Retina (tissue), 1 donor: ENCODE data around the gene B4GALNT3.
"Not testable (repeated sequence)": the region's sequence is repeated elsewhere in the genome, so short reads cannot be mapped to it uniquely, and the experiment has no call there.

Experiments used
- DNase-seq: peaks from one replicate; pipeline ENCODE4 v3.0.0-alpha.2; 2016

The B4GALNT3 gene

DNA sequence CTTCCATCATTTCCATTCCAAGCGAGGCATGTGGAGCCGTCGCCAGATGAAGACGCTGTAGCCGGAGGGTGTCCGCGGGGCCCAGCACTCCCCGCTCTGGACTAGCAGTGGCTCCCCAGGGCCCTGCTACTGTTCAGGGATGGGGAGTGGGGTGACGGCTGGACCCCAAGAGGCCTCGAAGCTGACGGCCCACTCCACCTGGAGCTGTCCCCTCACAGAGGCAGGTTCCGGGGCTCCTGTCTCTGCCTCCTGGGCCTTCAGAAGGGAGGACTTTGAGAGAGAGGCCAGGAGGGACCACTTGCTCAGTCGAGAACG is 101.6 kb downstream of the B4GALNT3 start:
- no peak for DNase-seq

DNA sequence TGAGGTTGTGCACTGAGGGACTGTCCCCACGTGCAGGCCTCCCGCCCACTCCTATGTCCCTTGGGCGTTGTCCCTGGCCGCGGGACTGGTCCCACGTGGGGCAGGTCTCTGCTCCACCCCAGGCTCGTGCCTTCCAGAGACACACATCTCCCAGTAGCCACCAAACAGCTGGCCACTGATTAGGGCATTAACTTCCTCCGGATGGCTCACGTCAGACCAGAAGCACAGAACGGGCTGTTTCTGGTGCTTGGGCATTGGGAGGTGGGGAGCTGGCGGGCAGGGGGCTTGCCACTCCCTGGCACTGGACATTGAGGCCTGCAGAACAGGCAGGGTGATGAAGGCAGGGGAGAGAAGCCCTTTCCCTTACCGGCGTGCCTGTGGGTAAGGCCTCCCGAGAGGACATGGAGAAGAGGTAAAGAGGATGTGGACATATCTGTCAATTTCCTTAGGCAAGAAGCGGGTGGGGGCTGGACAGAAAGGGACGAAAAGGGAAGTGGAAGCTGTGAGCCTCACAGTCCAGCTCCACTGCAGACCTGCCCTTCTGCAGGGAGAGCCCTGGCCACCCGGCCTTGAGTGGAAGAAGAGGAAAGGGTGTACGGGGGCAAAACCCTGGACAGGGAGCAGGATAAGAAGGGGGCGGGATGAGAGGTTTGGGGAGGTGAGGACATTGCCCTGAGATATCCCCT is 102.3 kb downstream of the B4GALNT3 start:
- DNase-seq, result no peak

DNA sequence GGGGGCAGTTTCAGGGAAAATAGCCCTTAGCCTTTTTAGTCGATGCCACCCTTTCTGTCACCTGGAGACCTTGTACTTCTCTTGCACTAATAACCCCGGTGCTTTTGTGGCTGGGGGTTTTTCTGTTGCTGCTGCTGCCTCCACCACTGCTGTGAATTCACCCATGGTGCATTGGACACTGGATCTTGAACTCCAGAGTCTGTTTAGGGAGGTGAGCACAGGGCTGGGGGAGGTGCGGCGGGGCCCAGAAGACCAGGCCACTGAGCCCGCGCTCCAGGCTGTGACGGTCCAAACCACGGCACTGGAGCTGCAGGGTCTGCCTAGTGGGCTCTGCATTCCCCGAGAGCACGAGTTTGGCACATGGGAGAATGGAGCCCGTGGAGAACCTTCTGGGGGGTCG is 102.9 kb downstream of the B4GALNT3 start:
- DNase-seq, result no peak

DNA sequence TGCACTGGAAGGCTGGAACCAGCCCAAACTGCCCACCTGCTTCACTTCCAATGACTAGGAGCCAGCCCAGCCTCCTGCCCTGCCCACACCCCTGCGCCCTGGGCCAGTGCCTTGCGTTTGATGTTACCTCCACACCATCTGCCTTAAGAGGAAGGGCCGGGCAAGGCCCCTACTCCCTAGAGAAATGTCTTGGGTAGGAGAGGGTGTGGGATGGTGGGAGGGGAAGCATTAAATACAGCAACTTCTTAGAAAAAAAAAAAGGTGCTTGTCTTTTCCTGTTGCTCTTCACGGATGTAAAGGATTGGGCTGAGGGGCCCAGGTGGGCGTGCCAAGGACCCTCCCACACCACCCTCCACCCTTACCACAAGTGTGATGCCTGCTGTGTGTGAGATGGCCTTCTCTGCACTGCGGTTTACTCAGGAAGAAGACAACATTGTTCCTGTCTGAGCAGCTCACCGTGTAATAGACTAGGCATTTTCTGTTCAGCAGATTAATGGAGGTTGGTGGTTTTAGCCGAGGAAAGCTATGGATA is 103.6 kb downstream of the B4GALNT3 start:
- no peak for DNase-seq

DNA sequence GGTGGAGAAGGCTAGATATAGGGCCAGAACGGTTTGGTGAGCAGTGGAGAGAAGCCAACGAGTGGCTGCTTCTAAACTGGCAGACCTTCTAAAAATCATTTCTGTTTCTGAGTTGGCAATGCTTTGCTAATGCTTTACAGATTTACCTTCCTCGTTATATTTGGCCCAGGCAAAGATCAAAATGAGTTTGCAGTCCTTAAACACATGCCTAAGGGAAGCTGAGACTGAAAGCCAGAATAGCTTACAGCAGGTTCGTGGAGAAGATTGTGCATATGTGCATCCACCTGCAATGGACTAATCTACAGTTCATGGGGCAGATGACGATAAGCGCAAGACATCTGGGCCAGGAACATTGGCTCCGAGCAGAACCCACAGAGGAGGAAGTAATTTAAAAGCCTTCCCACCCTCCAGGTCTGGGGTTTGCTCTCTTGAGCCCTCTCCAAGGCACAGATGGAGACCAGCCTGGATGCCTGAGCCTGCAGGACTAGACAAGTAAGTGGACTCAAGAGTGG is 104.1 kb downstream of the B4GALNT3 start:
- no peak for DNase-seq

DNA sequence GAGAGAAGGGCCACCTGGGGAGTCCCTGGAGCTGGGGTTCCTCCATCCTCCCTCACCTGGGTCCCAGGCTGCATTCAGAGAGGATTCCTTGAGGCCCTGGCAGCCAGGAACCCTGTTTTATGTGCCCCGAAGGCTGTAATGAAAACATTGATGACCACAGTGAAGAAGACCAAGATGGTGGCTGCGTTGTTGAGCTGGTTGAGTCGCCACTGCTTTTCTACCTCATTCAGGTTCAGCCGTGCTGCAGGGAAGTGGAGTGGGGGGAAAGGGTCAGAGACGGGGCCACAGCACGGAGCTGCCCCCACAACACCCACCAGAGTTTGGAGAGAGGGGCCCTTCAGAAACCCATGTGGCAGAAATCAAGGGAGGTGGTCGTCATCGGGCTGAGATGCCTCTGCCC is 105.4 kb downstream of the B4GALNT3 start:
- no peak for DNase-seq

DNA sequence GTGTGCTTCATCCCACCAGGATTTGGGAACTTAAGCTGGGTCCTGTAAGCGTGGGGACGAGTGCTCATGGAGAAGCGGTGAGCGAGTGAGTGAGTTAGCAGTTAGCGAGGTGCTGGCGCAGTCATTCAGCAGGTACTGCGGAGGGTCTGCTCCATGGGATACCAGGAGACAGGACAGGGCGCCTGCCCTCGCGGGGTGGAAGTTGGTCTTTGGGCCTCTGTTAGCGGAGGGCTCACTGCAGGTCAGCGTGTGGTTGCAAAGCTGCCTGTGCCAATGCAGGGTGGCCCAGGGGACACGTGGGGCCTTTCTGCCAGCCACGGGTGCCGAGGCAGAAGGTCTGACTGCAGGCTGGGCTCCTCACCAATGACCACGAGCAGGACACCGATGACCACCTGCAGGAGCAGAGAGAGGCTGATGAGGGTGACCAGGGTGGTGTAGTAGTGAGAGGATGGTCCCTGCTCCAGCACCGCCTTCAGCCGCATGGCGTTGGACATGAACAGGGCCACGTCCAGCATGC is 105.9 kb downstream of the B4GALNT3 start:
- DNase-seq, result no peak

DNA sequence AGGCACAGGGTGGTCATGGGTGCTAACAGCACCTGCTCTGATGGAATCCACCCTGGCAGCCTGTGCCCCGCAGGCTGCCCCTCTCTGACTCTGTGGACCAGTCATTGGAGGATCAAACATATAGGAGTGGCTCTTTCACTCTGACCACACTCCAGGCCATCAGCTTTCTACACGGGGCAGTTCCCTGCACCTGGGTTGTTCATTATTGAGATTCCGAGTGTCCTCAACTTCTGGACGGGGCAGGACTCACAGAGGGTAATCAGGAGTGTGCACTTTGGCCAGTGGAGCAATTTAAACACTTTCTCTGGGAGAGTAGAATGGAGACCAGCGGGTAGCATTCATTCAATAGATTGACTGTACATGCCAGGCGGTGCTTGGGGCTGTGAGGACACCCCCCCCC is 108.7 kb downstream of the B4GALNT3 start:
- DNase-seq, result no peak

DNA sequence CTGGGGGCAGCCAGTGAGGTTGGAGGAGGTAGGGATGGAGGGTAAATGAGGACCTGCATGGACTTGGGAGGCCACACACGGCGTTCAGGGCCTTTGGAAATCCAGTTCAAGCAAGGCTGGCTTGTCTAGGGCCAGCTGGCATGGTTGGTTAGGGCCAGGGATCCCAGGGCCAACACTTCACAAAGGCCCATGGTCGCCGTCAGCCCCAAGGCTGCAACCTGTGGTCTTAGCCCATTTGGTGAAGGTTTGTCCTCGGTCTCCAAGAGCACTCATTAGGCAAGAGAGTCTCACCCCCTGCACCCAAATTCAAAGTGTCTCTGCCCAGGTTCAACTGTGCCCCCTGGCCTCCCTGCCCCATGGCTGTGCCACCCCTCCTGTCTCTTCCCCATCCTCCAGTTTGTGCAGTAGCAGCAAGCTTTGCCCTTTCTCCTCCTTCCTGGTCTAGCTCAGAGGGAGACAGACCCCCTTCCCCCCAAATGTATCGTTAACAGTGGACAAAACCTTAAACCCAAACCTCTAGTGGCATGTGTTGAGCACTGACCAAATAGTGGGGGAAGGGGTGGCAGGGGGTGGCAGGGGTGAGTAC is 109.4 kb downstream of the B4GALNT3 start:
- DNase-seq, result no peak

DNA sequence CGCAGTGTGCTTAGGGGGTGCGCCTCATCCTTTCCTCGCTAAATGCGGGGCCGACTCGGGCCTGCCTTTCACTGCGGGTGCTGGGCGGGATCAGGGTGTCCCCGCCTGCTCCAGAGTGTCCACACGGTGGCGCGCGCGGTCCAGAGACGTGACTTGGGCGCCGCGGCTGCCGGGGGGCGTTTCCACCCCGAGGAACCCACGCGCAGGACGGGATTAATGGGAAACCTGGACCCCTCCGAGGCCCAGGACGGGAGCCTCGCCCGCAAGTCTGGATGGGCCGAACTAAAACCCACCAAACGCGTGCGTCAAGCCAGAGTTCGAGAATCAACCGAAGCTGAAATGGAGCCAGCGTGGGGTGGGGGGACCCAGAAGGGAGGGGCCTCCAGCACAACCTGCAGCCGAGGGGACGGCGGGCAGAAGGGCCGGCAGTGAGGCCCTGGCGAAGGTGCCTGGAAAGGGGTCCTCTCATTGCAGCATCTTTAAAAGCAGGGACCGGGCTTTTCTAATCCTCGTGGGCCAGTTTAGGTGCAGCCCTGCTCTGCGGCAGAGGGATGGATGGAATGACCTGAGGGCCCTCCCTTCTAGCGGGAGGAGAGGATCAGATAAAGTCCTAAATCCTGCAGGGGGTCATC is 110.2 kb downstream of the B4GALNT3 start:
- peak; percentile 93 for DNase-seq

DNA sequence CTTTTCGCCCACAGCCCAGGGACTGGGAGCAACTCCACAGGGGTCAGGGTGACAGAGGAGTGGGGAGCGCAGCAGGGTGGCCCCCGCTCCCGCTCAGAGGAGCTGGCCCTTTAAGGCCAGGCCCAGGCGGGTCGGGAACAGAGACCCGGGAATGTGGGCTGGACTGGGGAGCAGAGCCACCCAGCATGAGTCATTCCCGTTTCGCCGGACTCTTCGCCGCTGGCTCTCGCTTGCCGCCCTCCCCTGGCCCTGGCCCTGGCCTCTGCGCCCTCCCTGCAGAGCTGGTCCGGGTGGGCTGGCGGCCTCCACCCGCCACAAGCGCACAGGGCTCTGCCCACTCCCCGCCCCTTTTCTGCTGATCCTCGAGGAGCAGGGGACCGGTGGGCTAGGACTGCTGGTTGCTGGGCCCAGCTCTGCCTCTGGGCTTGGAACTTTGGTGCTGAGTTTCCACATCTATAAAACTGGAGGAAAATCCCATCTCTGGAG is 110.7 kb downstream of the B4GALNT3 start:
- DNase-seq, result peak; percentile 73

DNA sequence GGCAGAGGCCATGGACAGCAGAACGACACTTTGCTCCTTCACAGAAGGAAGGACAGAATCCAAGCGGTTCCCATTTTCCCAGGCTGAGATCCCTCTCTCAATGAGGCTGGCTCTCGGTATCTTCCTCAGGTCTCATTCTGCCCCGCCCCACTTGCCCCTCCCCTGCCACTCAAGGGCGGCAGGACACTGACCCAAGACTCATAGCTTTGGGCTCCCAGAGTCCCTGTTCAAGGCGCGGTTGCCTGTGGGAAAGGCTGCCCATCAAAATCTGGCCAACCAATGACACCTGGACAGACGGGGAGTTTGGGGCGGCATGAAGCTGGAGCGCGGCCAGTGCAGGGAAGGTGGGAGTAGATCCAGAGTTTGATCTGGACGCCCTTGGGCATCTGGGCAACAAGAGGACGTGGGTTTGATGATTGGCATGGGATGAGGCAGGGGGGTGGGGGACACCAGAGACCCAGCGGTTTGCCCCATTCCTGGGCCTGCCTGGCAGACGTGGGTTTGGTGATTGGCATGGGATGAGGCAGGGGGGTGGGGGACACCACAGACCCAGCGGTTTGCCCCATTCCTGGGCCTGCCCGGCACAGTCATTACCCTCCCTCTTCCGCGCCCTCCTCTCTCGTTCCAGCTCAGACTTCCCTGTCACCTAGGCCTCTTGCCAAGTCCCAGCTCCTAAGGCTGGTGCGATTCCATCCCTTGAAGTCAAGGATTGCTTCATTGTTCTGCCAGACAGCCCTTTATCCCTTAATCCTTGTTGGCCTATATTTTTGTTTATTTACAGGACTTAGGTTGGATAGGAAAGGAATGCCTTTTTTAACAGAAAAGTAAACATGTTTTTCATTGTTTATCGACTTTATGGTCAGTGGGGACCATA is 111.4 kb downstream of the B4GALNT3 start:
- no peak for DNase-seq

DNA sequence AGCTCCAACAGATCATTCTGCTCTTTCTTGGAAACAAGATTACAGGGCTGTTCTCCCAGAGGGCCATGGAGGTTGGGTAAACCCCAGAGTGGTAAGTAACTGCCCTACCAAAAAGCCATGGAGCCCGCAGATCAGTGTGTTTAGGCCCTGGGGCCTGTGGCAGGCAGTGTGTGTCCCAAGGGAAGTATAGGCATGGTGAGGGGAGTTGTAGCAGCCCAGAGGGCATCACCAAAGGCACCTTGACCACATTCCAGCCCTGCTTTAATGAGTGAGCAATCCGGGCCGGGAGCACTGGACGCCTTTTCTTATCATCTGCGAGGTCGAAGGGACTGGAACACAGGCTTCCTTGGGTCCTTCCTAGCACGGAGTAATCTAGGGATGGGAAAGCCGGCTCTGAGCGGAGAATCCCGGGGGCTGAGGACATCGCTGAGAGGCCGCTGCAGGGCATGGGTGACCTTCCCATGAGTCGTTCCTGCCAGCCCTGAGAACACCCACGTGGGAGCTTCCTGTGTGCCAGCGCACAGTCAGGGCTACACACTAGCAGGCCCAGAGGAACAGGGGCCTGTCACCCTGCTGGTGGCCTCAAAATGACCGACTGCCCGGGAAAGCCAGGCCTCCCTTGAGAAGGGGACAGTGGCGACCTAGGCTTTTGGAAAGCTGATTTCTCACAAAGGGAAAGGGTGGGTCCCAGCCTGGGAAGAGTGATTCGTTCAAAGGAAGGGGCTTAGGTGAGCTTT is 112.2 kb downstream of the B4GALNT3 start:
- DNase-seq, result no peak

DNA sequence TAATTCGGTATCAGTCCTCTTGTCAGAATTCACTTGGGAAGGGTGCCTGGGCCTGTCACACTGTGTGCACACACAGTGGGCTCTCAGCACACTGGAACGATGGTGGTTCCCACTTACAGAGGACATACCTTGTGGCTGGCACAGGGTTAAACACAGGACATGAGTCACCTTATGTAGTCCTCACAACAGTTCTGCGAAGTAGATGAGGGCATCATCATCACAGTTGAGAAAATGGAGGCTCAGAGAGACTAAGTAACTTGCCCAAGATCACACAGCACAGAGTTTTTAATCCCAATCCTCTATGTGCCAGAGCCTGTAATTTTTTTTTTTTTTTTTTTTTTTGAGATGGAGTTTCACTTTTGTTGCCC is 112.8 kb downstream of the B4GALNT3 start:
- no peak for DNase-seq

DNA sequence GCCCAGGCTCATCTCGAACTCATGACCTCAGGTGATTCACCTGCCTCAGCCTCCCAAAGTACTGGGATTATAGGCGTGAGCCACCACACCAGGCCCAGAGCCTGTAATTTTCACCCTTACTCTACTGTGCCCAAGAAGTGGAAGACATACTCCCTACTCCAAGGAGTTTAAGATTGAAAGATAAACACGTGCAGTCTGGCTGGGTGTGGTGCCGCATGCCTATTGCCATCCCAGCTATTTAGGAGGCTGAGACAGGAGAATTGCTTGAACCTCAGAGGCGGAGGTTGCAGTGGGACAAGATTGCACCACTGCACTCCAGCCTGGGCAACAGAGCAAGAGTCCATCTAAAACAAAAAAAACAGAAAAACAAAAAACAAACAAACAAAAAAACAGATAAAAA is 113.5 kb downstream of the B4GALNT3 start:
- DNase-seq, result no peak

DNA sequence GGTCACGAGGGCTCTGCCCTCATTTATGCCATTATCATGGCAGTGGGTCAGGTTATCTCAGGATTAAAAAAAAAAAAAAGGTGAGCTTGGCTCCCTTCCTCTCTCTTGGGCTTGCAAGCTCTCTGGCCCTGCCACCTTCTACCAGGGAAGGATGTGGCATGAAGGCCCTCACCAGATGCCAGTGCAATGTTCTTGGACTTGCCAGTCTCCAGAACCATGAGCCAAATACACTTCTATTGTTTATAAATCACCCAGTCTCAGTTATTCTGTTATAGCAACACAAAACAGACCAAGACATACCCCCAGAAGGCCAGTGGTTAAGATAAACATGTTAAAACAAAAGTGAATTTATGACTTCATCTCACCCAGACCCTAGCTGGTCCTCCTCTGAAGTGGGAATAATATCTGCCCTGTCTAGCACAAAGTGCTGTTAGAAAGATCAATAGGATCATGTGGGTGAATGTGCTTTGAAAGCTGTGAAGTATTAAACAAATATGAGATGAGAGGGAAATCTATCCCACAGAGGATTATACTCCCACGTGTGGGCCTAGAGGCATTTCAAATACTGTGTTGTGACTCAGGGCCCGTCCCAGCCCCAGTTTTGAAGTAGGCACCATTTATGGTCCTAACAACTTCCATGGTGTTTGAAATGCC is 114.9 kb downstream of the B4GALNT3 start:
- no peak for DNase-seq

DNA sequence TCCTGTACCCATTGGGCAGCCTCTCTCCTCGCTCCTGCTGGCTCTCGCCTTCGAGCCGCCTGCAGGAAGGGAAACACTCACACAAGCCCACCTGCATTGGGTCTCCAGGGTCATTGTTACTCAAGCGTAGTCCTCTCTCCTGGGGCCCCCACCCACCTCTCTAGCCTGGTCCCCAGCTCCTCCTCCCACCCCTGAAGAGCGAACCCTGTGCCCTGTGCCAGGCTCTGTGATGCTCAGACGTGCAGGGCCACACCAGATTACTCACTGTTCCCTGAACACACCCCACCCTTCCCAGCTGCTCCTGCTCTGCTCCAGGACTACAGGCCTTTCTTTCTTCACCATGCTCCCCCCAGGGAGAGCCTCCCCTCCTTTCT is 115.4 kb downstream of the B4GALNT3 start:
- no peak for DNase-seq

DNA sequence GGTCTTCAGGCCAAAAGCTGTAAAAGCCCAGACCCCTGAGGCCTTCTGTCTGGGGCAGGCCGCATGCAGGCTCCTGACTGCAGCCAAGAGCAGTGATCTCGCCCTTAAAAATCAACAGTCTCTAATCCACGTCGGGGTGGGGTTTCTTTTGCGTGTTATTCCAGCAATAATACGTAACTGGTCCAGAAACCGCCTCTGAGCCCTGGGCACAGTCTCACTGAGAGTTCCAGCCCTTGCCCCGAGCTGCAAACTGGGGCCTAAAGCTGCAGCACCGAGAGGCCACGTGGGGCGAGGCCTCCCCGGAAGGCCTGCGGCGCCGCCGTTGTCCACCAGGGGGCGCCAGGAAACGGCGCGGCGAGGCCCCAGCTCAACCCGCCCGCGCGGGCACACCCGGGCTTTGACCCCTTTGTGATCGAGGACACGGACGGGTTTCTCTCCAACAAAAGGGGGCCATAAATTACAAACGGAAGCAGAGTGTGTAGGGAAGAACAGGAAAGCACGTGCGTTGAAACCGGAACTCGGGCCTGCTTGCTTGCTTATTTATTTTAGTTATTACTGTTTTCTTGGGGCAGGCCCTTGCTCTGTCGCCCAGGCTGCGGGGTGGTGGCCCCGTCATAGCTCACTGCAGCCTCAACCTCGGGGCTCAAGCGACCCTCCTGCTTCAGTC is 116.3 kb downstream of the B4GALNT3 start:
- DNase-seq, result peak; percentile 95

DNA sequence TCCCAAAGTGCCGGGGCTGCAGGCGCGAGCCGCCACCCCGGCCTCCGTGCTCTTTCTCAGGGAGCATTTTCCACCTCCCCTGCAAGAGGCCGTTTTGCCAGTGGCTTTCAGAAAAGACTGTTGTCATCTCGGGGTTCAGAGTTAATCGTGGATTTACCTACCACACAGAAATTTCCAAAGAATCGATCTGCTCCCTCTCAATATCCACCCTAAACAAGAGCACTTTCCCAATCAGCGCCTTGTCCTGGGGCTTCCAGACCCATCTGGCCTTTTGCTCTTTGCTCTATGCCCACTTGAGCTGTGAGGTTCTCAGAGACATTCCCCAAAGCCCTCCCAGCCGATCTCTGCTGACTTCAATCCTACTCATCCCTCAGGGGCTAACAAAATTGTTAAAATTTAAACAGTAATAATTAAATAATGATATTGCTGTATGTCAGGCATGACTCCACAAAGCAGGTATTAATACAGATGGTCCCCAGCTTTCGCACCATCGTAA is 116.9 kb downstream of the B4GALNT3 start:
- DNase-seq, result no peak

DNA sequence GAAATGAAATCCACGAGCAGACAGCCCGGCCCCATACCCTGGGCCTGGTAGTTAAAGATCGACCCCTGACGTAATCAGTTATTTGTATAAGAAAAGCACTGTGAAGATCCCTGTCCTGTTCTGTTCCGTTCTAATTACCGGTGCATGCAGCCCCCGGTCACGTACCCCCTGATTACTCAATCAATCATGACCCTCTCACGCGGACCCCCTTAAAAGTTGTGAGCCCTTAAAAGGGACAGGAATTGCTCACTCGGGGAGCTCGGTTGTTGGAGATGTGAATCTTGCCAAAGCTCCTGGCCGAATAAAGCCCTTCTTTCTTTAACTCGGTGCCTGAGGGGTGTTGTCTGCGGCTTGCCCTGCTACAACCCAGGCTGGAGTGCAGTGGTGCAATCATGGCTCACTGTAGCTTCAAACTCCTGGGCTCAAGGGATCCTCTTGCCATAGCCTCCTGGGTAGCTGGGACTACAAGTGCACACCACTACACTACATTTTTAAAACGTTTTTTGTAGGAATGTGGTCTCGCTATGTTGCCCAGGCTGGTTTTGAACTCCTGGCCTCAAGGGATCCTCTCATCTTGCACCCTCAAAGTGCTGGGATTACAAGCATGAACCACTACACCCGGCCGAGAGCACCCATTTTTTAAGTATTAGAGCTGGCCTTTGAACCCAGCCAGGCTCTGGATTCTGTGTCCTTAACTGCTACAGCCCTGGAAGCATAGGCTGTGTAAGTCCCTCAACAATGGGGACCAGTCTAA is 118.4 kb downstream of the B4GALNT3 start:
- not testable (repeated sequence) for DNase-seq
